ENCODE data around the gene NGLY1. TPM values are rescaled to one million over a fixed set of nuclear protein-coding genes. Genes with fewer than 3 reads are reported as not detected.

NGLY1 gene, protein sequence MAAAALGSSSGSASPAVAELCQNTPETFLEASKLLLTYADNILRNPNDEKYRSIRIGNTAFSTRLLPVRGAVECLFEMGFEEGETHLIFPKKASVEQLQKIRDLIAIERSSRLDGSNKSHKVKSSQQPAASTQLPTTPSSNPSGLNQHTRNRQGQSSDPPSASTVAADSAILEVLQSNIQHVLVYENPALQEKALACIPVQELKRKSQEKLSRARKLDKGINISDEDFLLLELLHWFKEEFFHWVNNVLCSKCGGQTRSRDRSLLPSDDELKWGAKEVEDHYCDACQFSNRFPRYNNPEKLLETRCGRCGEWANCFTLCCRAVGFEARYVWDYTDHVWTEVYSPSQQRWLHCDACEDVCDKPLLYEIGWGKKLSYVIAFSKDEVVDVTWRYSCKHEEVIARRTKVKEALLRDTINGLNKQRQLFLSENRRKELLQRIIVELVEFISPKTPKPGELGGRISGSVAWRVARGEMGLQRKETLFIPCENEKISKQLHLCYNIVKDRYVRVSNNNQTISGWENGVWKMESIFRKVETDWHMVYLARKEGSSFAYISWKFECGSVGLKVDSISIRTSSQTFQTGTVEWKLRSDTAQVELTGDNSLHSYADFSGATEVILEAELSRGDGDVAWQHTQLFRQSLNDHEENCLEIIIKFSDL
- 11.8 and 30.4 TPM in 2 replicates for total RNA-seq (ENCODE audit: low replicate concordance)

DNA sequence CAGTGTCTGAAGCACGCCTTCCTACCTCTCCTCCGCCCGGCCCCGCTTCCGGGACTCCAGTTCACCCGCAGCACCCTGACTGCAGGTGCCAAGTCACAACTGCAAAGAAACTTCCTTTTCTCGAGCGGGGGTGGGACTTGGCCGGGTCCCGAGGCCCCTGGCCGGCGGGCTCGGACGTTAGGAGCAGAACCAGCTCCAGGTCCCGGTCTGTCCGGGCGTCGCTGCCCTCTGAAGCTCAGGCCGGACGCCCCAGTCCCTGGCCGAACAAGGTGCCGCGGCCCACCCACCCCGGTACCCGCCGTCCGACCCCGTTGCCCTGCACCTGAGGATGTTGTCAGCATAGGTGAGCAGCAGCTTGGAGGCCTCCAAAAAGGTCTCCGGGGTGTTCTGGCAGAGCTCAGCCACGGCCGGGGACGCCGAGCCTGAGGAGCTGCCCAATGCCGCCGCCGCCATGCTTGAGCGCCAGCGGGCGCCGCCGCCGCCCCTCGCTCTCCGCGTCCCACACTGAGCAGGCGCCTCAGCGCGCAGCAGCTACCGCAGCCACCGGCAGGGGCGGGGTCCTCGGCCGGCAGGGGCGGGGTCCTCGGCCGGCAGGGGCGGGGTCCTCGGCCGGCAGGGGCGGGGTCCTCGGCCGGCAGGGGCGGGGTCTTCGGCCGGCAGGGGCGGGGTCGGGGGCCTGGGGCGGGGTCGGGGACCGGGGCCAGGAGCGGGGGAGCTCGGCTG is at the start of gene NGLY1:
NGLY1 (minus strand) TSS at position 506 of the 723 bp plus-strand sequence; CDS start at position 453, 53 bp downstream.
- TF ChIP-seq, protein P1, sequence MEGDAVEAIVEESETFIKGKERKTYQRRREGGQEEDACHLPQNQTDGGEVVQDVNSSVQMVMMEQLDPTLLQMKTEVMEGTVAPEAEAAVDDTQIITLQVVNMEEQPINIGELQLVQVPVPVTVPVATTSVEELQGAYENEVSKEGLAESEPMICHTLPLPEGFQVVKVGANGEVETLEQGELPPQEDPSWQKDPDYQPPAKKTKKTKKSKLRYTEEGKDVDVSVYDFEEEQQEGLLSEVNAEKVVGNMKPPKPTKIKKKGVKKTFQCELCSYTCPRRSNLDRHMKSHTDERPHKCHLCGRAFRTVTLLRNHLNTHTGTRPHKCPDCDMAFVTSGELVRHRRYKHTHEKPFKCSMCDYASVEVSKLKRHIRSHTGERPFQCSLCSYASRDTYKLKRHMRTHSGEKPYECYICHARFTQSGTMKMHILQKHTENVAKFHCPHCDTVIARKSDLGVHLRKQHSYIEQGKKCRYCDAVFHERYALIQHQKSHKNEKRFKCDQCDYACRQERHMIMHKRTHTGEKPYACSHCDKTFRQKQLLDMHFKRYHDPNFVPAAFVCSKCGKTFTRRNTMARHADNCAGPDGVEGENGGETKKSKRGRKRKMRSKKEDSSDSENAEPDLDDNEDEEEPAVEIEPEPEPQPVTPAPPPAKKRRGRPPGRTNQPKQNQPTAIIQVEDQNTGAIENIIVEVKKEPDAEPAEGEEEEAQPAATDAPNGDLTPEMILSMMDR (IDR thresholded peaks at IDR 0.05; ENCODE audit: insufficient read depth, low read length), result no peak
- peak; percentile 73 for DNase-seq (ENCODE audit: low read depth)
- H3K4me3 ChIP-seq (ENCODE audit: low read depth, low read length), result peak within 1 kb of the TSS; percentile 84

DNA sequence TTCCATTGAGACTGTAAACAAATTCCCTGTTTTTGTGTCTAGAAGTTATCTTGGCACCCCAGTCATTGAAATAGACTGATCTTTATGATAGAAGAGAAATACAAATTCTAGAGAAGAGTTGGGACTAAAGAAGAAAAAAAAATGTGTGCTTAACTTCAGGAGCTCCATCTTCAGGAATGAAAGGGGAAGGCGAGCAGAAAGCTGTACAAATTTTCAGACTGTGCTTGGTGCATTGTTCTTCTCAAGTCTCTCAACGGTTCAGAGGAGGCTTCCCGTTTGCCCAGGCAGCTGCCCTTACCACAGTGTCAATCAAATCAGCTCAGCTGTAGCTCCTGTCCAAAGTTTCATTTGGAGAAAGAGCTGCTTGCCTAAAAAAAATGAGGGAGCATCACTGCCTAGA is 48.3 kb upstream of the NGLY1 start:
- TF ChIP-seq, protein P1 (IDR thresholded peaks at IDR 0.05; ENCODE audit: insufficient read depth, low read length), result peak; percentile 47
- H3K4me3 ChIP-seq (ENCODE audit: low read depth, low read length), result no peak overlapping the region
- peak; percentile 45 for DNase-seq (ENCODE audit: low read depth)

DNA sequence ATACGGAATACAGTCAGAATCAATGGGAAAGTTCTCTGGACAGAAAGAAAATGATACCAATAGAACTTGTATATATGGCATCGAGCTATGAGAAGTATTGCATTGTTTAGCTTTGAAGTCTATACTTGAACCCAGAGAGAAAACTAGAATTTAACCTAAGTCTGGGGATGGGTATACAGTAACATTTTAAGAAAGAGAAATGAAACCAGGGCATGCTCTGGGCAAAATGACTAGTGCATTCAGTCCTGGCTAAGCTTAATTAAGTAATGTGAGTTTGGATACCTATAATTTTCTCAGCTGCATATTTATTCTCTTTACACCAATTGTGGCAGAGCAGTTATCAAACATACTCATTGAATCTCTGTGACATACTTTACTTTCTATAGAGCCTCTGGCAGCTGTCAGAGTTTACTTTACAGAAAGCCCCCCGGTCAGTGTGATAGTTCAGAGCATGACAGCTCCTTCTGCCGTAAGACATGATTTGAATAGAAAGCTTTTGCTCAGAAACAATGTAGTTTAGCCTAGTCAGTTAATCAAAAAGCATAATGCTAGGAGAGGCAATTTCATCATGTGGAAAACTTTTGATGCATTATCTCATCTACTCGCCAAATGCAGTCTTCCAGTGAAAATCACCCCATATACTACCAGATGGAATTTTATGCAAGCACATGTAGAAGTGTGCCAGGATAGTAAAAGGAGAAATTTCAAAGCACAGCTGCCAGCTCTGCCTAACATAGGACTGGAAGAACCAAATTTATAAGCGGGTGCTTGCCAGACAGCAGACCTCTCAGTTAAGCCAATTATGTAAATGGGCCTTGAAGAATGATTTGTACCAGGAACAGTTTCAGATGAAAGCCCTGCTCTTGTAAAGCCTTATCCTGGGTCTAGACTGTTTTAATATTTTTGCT is 47.4 kb upstream of the NGLY1 start:
- TF ChIP-seq, protein P1 (IDR thresholded peaks at IDR 0.05; ENCODE audit: insufficient read depth, low read length), result no peak
- DNase-seq (ENCODE audit: low read depth), result no peak
- H3K4me3 ChIP-seq (ENCODE audit: low read depth, low read length), result no peak overlapping the region

DNA sequence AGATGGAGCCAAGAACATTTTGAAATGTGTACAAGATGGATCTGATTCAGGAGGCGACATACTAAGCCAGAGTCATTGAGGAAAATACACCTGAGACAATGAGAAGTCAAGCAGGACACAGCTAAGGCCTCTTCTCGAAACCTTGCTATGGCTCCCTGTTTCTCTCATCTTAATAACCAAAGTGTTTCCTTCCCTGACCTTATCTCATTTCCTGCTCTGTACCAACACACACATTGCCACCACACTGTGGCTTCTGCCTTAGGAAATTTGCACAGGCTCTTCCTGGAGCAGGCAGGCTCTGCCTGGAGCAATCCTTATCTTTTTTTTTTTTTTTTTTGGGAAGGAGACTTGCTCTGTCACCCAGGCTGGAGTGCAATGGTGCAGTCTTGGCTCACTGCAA is 43.3 kb upstream of the NGLY1 start:
- H3K4me3 ChIP-seq (ENCODE audit: low read depth, low read length), result no peak overlapping the region
- TF ChIP-seq, protein P1 (IDR thresholded peaks at IDR 0.05; ENCODE audit: insufficient read depth, low read length), result no peak
- no peak for DNase-seq (ENCODE audit: low read depth)

DNA sequence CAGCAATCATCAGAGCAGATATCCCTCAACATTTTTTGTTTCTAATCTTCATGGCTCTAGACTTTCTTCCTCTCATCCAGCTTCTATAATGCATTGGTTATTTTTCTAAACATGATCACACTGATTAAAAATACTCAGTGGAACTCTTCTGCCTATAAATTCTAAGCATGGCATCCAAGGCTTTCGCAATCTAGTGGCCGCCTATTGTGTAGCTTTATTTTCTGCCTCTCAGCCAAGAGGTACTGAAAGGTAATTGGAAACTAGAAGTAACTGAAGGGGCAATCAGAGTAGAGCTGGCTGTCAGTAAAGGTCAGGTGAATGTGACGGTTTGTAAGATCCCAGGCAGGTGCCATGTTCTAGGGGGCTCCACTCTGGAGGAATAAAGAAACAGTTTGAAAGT is 40.1 kb upstream of the NGLY1 start:
- DNase-seq (ENCODE audit: low read depth), result no peak
- H3K4me3 ChIP-seq (ENCODE audit: low read depth, low read length), result no peak overlapping the region
- TF ChIP-seq, protein P1 (IDR thresholded peaks at IDR 0.05; ENCODE audit: insufficient read depth, low read length), result no peak
